Measurements from ENCODE around the gene BST2. TPM values are rescaled to one million over a fixed set of nuclear protein-coding genes. Genes with fewer than 3 reads are reported as not detected.
"Not testable (repeated sequence)": the region's sequence is repeated elsewhere in the genome, so short reads cannot be mapped to it uniquely, and the experiment has no call there.

The BST2 gene
- polyA plus RNA-seq, 1 donor = 31.4 TPM

- H3K27ac ChIP-seq (ENCODE audit: low read length); H3K9me3 ChIP-seq (ENCODE audit: control insufficient read depth, low read depth, low read length); H3K36me3 ChIP-seq (ENCODE audit: control insufficient read depth, insufficient read depth, low read length); H3K4me1 ChIP-seq (ENCODE audit: control insufficient read depth, insufficient read depth, low read length); DNase-seq; H3K27me3 ChIP-seq (ENCODE audit: control insufficient read depth, insufficient read depth, low read length); H3K4me3 ChIP-seq (ENCODE audit: low read length): not testable (repeated sequence)
- no CpG with 5 or more reads among the region's 20 CpGs for WGBS (ENCODE audit: insufficient coverage, low lambda C conversion rate)
These were observed 41.4 kb downstream of the BST2 start for GRCh38 chr19:17363852-17364605.

GRCh38 chr19:17359905-17360800 lies 45.3 kb downstream of the BST2 start:
- no CpG with 5 or more reads among the region's 6 CpGs for WGBS (ENCODE audit: insufficient coverage, low lambda C conversion rate)
- no peak for DNase-seq
- Histone ChIP-seq H3K4me1 (ENCODE audit: control insufficient read depth, insufficient read depth, low read length) (no peaks in the 10 kb centered on the region), H3K4me3 (ENCODE audit: low read length) (no peak overlapping the region), H3K36me3 (ENCODE audit: control insufficient read depth, insufficient read depth, low read length) (no peaks in the 10 kb centered on the region), H3K27me3 (ENCODE audit: control insufficient read depth, insufficient read depth, low read length) (no peaks in the 10 kb centered on the region), H3K27ac (ENCODE audit: low read length) (no peak overlapping the region), H3K9me3 (ENCODE audit: control insufficient read depth, low read depth, low read length) (no peaks in the 10 kb centered on the region)

DNA sequence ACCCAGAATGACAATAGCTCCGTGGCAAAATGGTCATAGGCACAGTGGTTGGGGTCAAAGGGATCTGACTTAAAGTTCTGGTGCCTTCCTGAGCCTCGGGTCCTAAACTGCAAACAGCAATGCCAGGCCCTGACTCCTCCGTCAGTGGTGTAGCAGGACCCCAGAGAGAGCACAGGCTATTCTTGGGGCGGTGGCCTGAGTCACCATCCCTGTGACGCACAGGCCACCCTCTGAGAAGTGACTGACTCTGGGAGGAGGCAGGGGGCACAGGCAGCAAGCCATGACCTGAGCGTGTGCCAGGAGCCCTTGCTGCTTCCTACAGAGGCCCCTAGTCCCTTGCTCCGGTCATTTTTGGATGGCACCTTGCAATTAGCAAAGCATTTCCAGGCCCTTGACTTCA lies 47.0 kb downstream of the BST2 start:
- Histone ChIP-seq H3K4me3 (ENCODE audit: low read length) (no peak overlapping the region), H3K9me3 (ENCODE audit: control insufficient read depth, low read depth, low read length) (no peaks in the 10 kb centered on the region), H3K27ac (ENCODE audit: low read length) (no peak overlapping the region), H3K36me3 (ENCODE audit: control insufficient read depth, insufficient read depth, low read length) (no peaks in the 10 kb centered on the region), H3K27me3 (ENCODE audit: control insufficient read depth, insufficient read depth, low read length) (no peaks in the 10 kb centered on the region), H3K4me1 (ENCODE audit: control insufficient read depth, insufficient read depth, low read length) (no peaks in the 10 kb centered on the region)
- DNase-seq = no peak
- WGBS (ENCODE audit: insufficient coverage, low lambda C conversion rate) = no CpG with 5 or more reads among the region's 7 CpGs

- Histone ChIP-seq H3K4me1 (ENCODE audit: control insufficient read depth, insufficient read depth, low read length) (no peaks in the 10 kb centered on the region), H3K27me3 (ENCODE audit: control insufficient read depth, insufficient read depth, low read length) (no peaks in the 10 kb centered on the region), H3K9me3 (ENCODE audit: control insufficient read depth, low read depth, low read length) (no peaks in the 10 kb centered on the region), H3K27ac (ENCODE audit: low read length) (no peak overlapping the region), H3K4me3 (ENCODE audit: low read length) (no peak overlapping the region), H3K36me3 (ENCODE audit: control insufficient read depth, insufficient read depth, low read length) (no peaks in the 10 kb centered on the region)
- no peak for DNase-seq
- no CpG with 5 or more reads among the region's 11 CpGs for WGBS (ENCODE audit: insufficient coverage, low lambda C conversion rate)
These were observed 47.7 kb downstream of the BST2 start for GRCh38 chr19:17357724-17358123.

DNA sequence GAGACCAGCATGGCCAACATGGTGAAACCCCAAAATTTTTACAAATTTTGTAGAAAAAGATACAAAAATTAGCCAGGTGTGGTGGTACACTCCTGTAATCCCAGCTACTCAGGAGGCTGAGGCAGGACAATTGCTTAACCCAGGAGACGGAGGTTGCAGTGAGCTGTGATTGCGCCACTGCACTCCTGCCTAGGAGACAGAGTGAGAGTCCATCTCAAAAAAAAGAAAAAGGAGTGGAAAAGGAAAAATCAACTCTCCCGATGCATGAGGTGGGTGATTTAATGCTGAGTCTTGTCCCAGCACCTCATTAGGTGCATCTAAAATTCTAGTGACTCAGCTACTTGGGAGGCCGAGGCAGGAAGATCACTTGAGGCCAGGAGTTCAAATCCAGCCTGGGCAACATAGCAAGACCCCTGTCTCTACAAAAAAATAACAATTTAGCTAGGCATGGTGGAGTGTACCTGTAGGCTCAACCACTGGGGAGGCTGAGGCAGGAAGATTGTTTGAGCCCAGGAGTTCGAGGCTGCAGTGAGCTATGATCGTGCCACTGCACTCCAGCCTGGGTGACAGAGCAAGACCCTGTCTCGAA lies 48.3 kb downstream of the BST2 start:
- H3K4me1 ChIP-seq (ENCODE audit: control insufficient read depth, insufficient read depth, low read length) = no peaks in the 10 kb centered on the region
- no peaks in the 10 kb centered on the region for H3K9me3 ChIP-seq (ENCODE audit: control insufficient read depth, low read depth, low read length)
- no peaks in the 10 kb centered on the region for H3K27me3 ChIP-seq (ENCODE audit: control insufficient read depth, insufficient read depth, low read length)

GRCh38 chr19:17353386-17353785 lies 52.0 kb downstream of the BST2 start:
- Histone ChIP-seq H3K27me3 (ENCODE audit: control insufficient read depth, insufficient read depth, low read length) (peaks cover 7% of the 10 kb centered on the region), H3K36me3 (ENCODE audit: control insufficient read depth, insufficient read depth, low read length) (no peaks in the 10 kb centered on the region), H3K4me3 (ENCODE audit: low read length) (no peak overlapping the region), H3K9me3 (ENCODE audit: control insufficient read depth, low read depth, low read length) (no peaks in the 10 kb centered on the region), H3K4me1 (ENCODE audit: control insufficient read depth, insufficient read depth, low read length) (no peaks in the 10 kb centered on the region), H3K27ac (ENCODE audit: low read length) (no peak overlapping the region)
- DNase-seq = no peak
- no CpG with 5 or more reads among the region's 8 CpGs for WGBS (ENCODE audit: insufficient coverage, low lambda C conversion rate)

More for the DNA sequence above, 48.3 kb downstream of the BST2 start:
- H3K4me3 ChIP-seq (ENCODE audit: low read length) = no peak overlapping the region
- 89% methylated on average over 3 of the region's 7 CpGs for WGBS (ENCODE audit: insufficient coverage, low lambda C conversion rate)
- no peak overlapping the region for H3K27ac ChIP-seq (ENCODE audit: low read length)
- DNase-seq = no peak
- no peaks in the 10 kb centered on the region for H3K36me3 ChIP-seq (ENCODE audit: control insufficient read depth, insufficient read depth, low read length)

Other genes with a start within 250 kb of the BST2 start
- gene USE1, start 190.3 kb downstream of the BST2 start, polyA plus RNA-seq = 31.8 TPM
- gene OCEL1, start 179.4 kb downstream of the BST2 start, polyA plus RNA-seq = 33.0 TPM
- gene NR2F6, start 159.7 kb downstream of the BST2 start, polyA plus RNA-seq = 61.1 TPM
- gene USHBP1, start 140.9 kb downstream of the BST2 start, polyA plus RNA-seq = 3.1 TPM
- 70.7 TPM for gene BABAM1, start 138.2 kb downstream of the BST2 start, polyA plus RNA-seq
- 1.4 TPM for gene ANKLE1, start 123.7 kb downstream of the BST2 start, polyA plus RNA-seq
- gene ABHD8, start 102.2 kb downstream of the BST2 start, polyA plus RNA-seq = 5.0 TPM
- gene MRPL34, start 99.8 kb downstream of the BST2 start, polyA plus RNA-seq = 47.2 TPM
- 32.8 TPM for gene DDA1, start 96.1 kb downstream of the BST2 start, polyA plus RNA-seq
- 4.4 TPM for gene ANO8, start 70.8 kb downstream of the BST2 start, polyA plus RNA-seq
- gene GTPBP3, start 68.1 kb downstream of the BST2 start, polyA plus RNA-seq = 18.2 TPM
- 35.6 TPM for gene PLVAP, start 28.3 kb downstream of the BST2 start, polyA plus RNA-seq
- gene CCDC194, start 11.4 kb downstream of the BST2 start, polyA plus RNA-seq = 0.28 TPM
- 53.5 TPM for gene MVB12A, start 14.4 kb upstream of the BST2 start, polyA plus RNA-seq
- gene TMEM221, start 43.0 kb upstream of the BST2 start, polyA plus RNA-seq = 0.46 TPM
- gene NXNL1, start 55.3 kb upstream of the BST2 start, polyA plus RNA-seq = not detected
- gene SLC27A1, start 64.9 kb upstream of the BST2 start, polyA plus RNA-seq = 7.8 TPM
- 82.7 TPM for gene PGLS, start 106.0 kb upstream of the BST2 start, polyA plus RNA-seq
- gene COLGALT1, start 150.0 kb upstream of the BST2 start, polyA plus RNA-seq = 50.4 TPM